Glutamatergic neuron (in vitro differentiated cells): ENCODE data around the gene PAOX. TPM values are rescaled to one million over a fixed set of nuclear protein-coding genes. Genes with fewer than 3 reads are reported as not detected.

Experiments used
- DNase-seq: peaks from one replicate; pipeline ENCODE4 v3.0.0; 2022
- H3K27ac Mint-ChIP-seq: one replicate; pipeline ENCODE4 v1.8.0; 2020; ENCODE audit warnings: mild to moderate bottlenecking, mixed read lengths, inconsistent platforms; ENCODE audit not compliant: unreplicated experiment
- H3K27me3 Mint-ChIP-seq: one replicate; pipeline ENCODE4 v1.8.0; 2020; ENCODE audit warnings: mild to moderate bottlenecking, moderate library complexity, mixed read lengths, inconsistent platforms; ENCODE audit not compliant: unreplicated experiment
- H3K36me3 Mint-ChIP-seq: one replicate; pipeline ENCODE4 v1.8.0; 2020; ENCODE audit warnings: mild to moderate bottlenecking, mixed read lengths, inconsistent platforms; ENCODE audit not compliant: unreplicated experiment
- H3K4me1 Mint-ChIP-seq: one replicate; pipeline ENCODE4 v1.8.0; 2020; ENCODE audit warnings: mild to moderate bottlenecking, low read depth, mixed read lengths, inconsistent platforms; ENCODE audit not compliant: unreplicated experiment
- H3K4me3 Mint-ChIP-seq: one replicate; pipeline ENCODE4 v1.8.0; 2020; ENCODE audit warnings: mild to moderate bottlenecking, mixed read lengths, inconsistent platforms; ENCODE audit not compliant: unreplicated experiment
- H3K9me3 Mint-ChIP-seq: one replicate; pipeline ENCODE4 v1.8.0; 2020; ENCODE audit warnings: mild to moderate bottlenecking, moderate library complexity, mixed read lengths, inconsistent platforms; ENCODE audit not compliant: unreplicated experiment
- CTCF ChIP-seq: fragments of 200-600 bp; sonication (generic); IDR thresholded peaks from one replicate; pipeline ENCODE4 v1.5.0; 2021; ENCODE audit not compliant: partially characterized antibody, unreplicated experiment
- total RNA-seq: library from RNA; stranded (reverse); fragmentation: NEBNext Ultra II Directional; extraction: Animal tissue kit (Norgen Biotek cat#: 25700); gene quantifications from one replicate; pipeline ENCODE4 v1.2.1, GENCODE V29; 2021; ENCODE audit not compliant: unreplicated experiment

The PAOX gene
- total RNA-seq, 1 donor from 2014 or later = 12.7 TPM

- TF ChIP-seq CTCF = no peak
- Mint-ChIP-seq H3K27me3 (no peaks in the 10 kb centered on the region), H3K36me3 (peaks cover 5% of the 10 kb centered on the region), H3K4me3 (no peak overlapping the region), H3K9me3 (no peaks in the 10 kb centered on the region), H3K27ac (no peak overlapping the region), H3K4me1 (no peaks in the 10 kb centered on the region)
- no peak for DNase-seq
These were observed 10.9 kb upstream of the PAOX start for GRCh38 chr10:133368153-133368552.

- TF ChIP-seq CTCF = no peak
- no peak overlapping the region for H3K4me3 Mint-ChIP-seq
- H3K27me3 Mint-ChIP-seq = peaks cover 8% of the 10 kb centered on the region
- H3K27ac Mint-ChIP-seq = no peak overlapping the region
- peaks cover 8% of the 10 kb centered on the region for H3K36me3 Mint-ChIP-seq
- no peak for DNase-seq
- H3K4me1 Mint-ChIP-seq = peaks cover 2% of the 10 kb centered on the region
- peaks cover 6% of the 10 kb centered on the region for H3K9me3 Mint-ChIP-seq
These were observed 8.9 kb upstream of the PAOX start for GRCh38 chr10:133370030-133370786.

GRCh38 chr10:133372507-133372906 is 6.6 kb upstream of the PAOX start:
- H3K4me1 Mint-ChIP-seq = peaks cover 6% of the 10 kb centered on the region
- peaks cover 11% of the 10 kb centered on the region for H3K9me3 Mint-ChIP-seq
- H3K27me3 Mint-ChIP-seq = peaks cover 14% of the 10 kb centered on the region
- peak; percentile 36 for DNase-seq
- H3K4me3 Mint-ChIP-seq = no peak overlapping the region
- TF ChIP-seq CTCF = no peak
- no peak overlapping the region for H3K27ac Mint-ChIP-seq
- peaks cover 8% of the 10 kb centered on the region for H3K36me3 Mint-ChIP-seq

- peaks cover 6% of the 10 kb centered on the region for H3K4me1 Mint-ChIP-seq
- TF ChIP-seq CTCF = no peak
- H3K4me3 Mint-ChIP-seq = peak within 1 kb of the TSS; percentile 89
- H3K27me3 Mint-ChIP-seq = peaks cover 14% of the 10 kb centered on the region
- H3K36me3 Mint-ChIP-seq = peaks cover 8% of the 10 kb centered on the region
- peak; percentile 99 for DNase-seq
- peaks cover 11% of the 10 kb centered on the region for H3K9me3 Mint-ChIP-seq
- peak within 1 kb of the TSS; percentile 73 for H3K27ac Mint-ChIP-seq
These were observed 5.6 kb upstream of the PAOX start, which contains the start of gene ECHS1 for GRCh38 chr10:133373174-133374090. Gene ECHS1 (minus strand): TSS chr10:133373354. CDS start chr10:133373333, 21 bp downstream.
